ENCODE data around the gene EPHA2.

- TF ChIP-seq POLR2A (IDR thresholded peaks at IDR 0.05; ENCODE audit: low read depth, low read length) (no peak), POLR2AphosphoS5 (IDR thresholded peaks at IDR 0.05; ENCODE audit: low read depth, low read length) (no peak), TAF1 (IDR thresholded peaks at IDR 0.05; ENCODE audit: borderline replicate concordance, low read depth, low read length) (no peak)
Observed at GRCh38 chr1:16130827-16131226, 25.0 kb downstream of the EPHA2 start.
